H9 (cell line): Measurements from ENCODE around the gene HERC4. TPM values are rescaled to one million over a fixed set of nuclear protein-coding genes. Genes with fewer than 3 reads are reported as not detected.

Experiments
- DNase-seq: peaks from one replicate; pipeline ENCODE4 v3.0.0-alpha.2; 2017
- H2AFZ ChIP-seq: one replicate; pipeline ENCODE4 v1.6.1; 2013; ENCODE audit warnings: mild to moderate bottlenecking, low read length, control low read depth, moderate library complexity
- H2AK5ac ChIP-seq: 2 replicates; pipeline ENCODE4 v1.6.1; 2013; ENCODE audit warnings: low read length, control low read depth, mixed read lengths; ENCODE audit not compliant: insufficient read length
- H2BK120ac ChIP-seq: one replicate; pipeline ENCODE4 v1.6.1; 2013; ENCODE audit warnings: low read depth, mild to moderate bottlenecking, low read length, control low read depth, inconsistent platforms; ENCODE audit not compliant: poor library complexity, severe bottlenecking
- H2BK12ac ChIP-seq: 2 replicates; pipeline ENCODE4 v1.6.1; 2013; ENCODE audit warnings: low read length, control low read depth, mixed read lengths, low read depth; ENCODE audit not compliant: insufficient read length
- H2BK15ac ChIP-seq: 2 replicates; pipeline ENCODE4 v1.6.1; 2013; ENCODE audit warnings: low read depth, low read length, control low read depth
- H2BK20ac ChIP-seq: one replicate; pipeline ENCODE4 v1.6.1; 2013; ENCODE audit warnings: low read depth, mild to moderate bottlenecking, low read length, control low read depth, inconsistent platforms; ENCODE audit not compliant: poor library complexity, severe bottlenecking
- H2BK5ac ChIP-seq: 2 replicates; pipeline ENCODE4 v1.6.1; 2013; ENCODE audit warnings: low read length, control low read depth, mixed read lengths; ENCODE audit not compliant: insufficient read length
- H3K14ac ChIP-seq: 2 replicates; pipeline ENCODE4 v1.6.1; 2013; ENCODE audit warnings: low read length, control low read depth; ENCODE audit not compliant: insufficient read depth
- H3K18ac ChIP-seq: 2 replicates; pipeline ENCODE4 v1.6.1; 2013; ENCODE audit warnings: low read depth, mild to moderate bottlenecking, mixed read lengths, low read length, control low read depth; ENCODE audit not compliant: insufficient read length
- H3K23ac ChIP-seq: 2 replicates; pipeline ENCODE4 v1.6.1; 2013; ENCODE audit warnings: low read length, control low read depth, mixed read lengths, low read depth; ENCODE audit not compliant: insufficient read length
- H3K23me2 ChIP-seq: 2 replicates; pipeline ENCODE4 v1.6.1; 2013; ENCODE audit warnings: low read depth, mild to moderate bottlenecking, mixed read lengths, low read length, control low read depth; ENCODE audit not compliant: insufficient read length, poor library complexity, severe bottlenecking
- H3K27ac ChIP-seq: 2 replicates; pipeline ENCODE4 v1.5.1; 2013; ENCODE audit warnings: low read length, control low read depth, mixed read lengths, low read depth; ENCODE audit not compliant: insufficient read length
- H3K27me3 ChIP-seq: 2 replicates; pipeline ENCODE4 v1.6.1; 2013; ENCODE audit warnings: low read length, control low read depth, inconsistent platforms; ENCODE audit not compliant: insufficient read depth
- H3K4ac ChIP-seq: 2 replicates; pipeline ENCODE4 v1.6.1; 2013; ENCODE audit warnings: low read depth, mild to moderate bottlenecking, control low read depth, inconsistent platforms, low read length, moderate library complexity
- H3K4me1 ChIP-seq: 2 replicates; pipeline ENCODE4 v1.6.1; 2013; ENCODE audit warnings: low read length, control low read depth, inconsistent platforms; ENCODE audit not compliant: insufficient read depth
- H3K4me2 ChIP-seq: 2 replicates; pipeline ENCODE4 v1.6.1; 2013; ENCODE audit warnings: low read length, control low read depth, mixed read lengths; ENCODE audit not compliant: insufficient read length, insufficient read depth
- H3K56ac ChIP-seq: 2 replicates; pipeline ENCODE4 v1.6.1; 2013; ENCODE audit warnings: low read depth, mild to moderate bottlenecking, mixed read lengths, low read length, control low read depth; ENCODE audit not compliant: insufficient read length
- H3K79me1 ChIP-seq: 2 replicates; pipeline ENCODE4 v1.6.1; 2013; ENCODE audit warnings: low read depth, mild to moderate bottlenecking, moderate library complexity, low read length, control low read depth, inconsistent platforms; ENCODE audit not compliant: insufficient read depth, poor library complexity, severe bottlenecking
- H3K79me2 ChIP-seq: 2 replicates; pipeline ENCODE4 v1.6.1; 2013; ENCODE audit warnings: low read length, control low read depth, inconsistent platforms; ENCODE audit not compliant: insufficient read depth
- H3K9ac ChIP-seq: 2 replicates; pipeline ENCODE4 v1.6.1; 2013; ENCODE audit warnings: low read length, control low read depth, mixed read lengths; ENCODE audit not compliant: insufficient read length; ENCODE audit errors: extremely low read depth
- H3K9me3 ChIP-seq: one replicate; pipeline ENCODE4 v1.6.1; 2013; ENCODE audit warnings: low read depth, low read length, inconsistent platforms; ENCODE audit not compliant: control insufficient read depth
- H3T11ph ChIP-seq: one replicate; pipeline ENCODE4 v1.6.1; 2013; ENCODE audit warnings: mild to moderate bottlenecking, low read length, control low read depth, inconsistent platforms
- H4K20me1 ChIP-seq: one replicate; pipeline ENCODE4 v1.6.1; 2013; ENCODE audit not compliant: control insufficient read depth, insufficient read length, insufficient read depth
- H4K5ac ChIP-seq: 2 replicates; pipeline ENCODE4 v1.6.1; 2013; ENCODE audit warnings: low read depth, mild to moderate bottlenecking, mixed read lengths, low read length, control low read depth; ENCODE audit not compliant: insufficient read length
- H4K8ac ChIP-seq: replicated peaks from 2 replicates; pipeline ENCODE4 v1.6.1; 2013; ENCODE audit warnings: low read length, control low read depth, mixed read lengths, low read depth; ENCODE audit not compliant: insufficient read length
- H4K91ac ChIP-seq: 2 replicates; pipeline ENCODE4 v1.6.1; 2013; ENCODE audit warnings: low read depth, mild to moderate bottlenecking, moderate library complexity, mixed read lengths, low read length, control low read depth; ENCODE audit not compliant: insufficient read length
- H3K27ac Mint-ChIP-seq, 3 experiments: 2 replicates in 2 of 3; 3 replicates in 1 of 3; pipeline ENCODE4 v1.8.0; 2020 to 2021; ENCODE audit warnings: mixed read lengths in 3 of 3, mild to moderate bottlenecking in 1 of 3, moderate library complexity in 1 of 3
- H3K27me3 Mint-ChIP-seq: 2 replicates; pipeline ENCODE4 v1.8.0; 2021; ENCODE audit warnings: low read depth, mild to moderate bottlenecking, moderate library complexity, mixed read lengths
- H3K36me3 Mint-ChIP-seq, 3 experiments: 2 replicates in 2 of 3; 3 replicates in 1 of 3; pipeline ENCODE4 v1.8.0; 2020 to 2021; ENCODE audit warnings: low read depth in 3 of 3, mixed read lengths in 3 of 3; ENCODE audit not compliant: insufficient read depth in 1 of 3
- H3K4me1 Mint-ChIP-seq, 2 experiments: 2 replicates each; pipeline ENCODE4 v1.8.0; 2020; ENCODE audit warnings: mixed read lengths in 2 of 2
- H3K4me3 Mint-ChIP-seq, 2 experiments: 2 replicates in 1 of 2; 3 replicates in 1 of 2; pipeline ENCODE4 v1.8.0; 2020 to 2021; ENCODE audit warnings: mild to moderate bottlenecking in 2 of 2, mixed read lengths in 2 of 2, moderate library complexity in 1 of 2
- H3K9me3 Mint-ChIP-seq, 2 experiments: 2 replicates in 1 of 2; 3 replicates in 1 of 2; pipeline ENCODE4 v1.8.0; 2020; ENCODE audit warnings: mild to moderate bottlenecking in 2 of 2, mixed read lengths in 2 of 2, moderate library complexity in 1 of 2
- WGBS: extraction: QIAGEN DNeasy Blood & Tissue Kit; methylation state at CpG from one replicate; pipeline ENCODE4 v1.1.7; 2013; ENCODE audit warnings: missing lambda C conversion rate, low lambda C conversion rate, mixed read lengths; ENCODE audit not compliant: insufficient read length; ENCODE audit errors: extremely low coverage; 5-methylcytosine and 5-hydroxymethylcytosine counted together
- total RNA-seq: library from RNA; stranded (reverse); gene quantifications from 2 replicates; pipeline ENCODE4 v1.2.1, GENCODE V29; 2021
- TF ChIP-seq, protein P1 (sequence below): fragments of 200-600 bp; sonication (generic); conservative IDR thresholded peaks from 3 replicates; pipeline ENCODE4 v1.8.0; 2021; ENCODE audit warnings: antibody characterized with exemption, mild to moderate bottlenecking

Gene HERC4
- total RNA-seq, 1 experiment from 2014 or later = 24.5 TPM

DNA sequence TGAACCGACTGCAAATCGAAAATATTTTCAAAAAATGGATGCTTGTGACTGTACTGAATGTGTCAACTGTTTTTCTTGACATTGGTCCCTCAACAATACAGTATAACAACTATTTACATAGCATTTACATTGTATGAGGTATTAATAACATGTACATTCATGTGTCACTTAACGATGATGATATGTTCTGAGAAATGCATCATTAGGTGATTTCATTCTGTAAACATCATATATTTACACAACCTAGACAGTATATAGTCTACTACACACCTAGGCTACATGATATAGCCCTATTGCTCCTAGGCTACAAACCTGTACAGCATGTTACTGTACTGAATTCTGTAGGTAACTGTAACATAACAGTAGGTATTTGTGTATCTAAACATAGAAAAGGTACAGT is 150.9 kb downstream of the HERC4 start:
- H3K23ac ChIP-seq = no peak overlapping the region
- H3T11ph ChIP-seq = no peak overlapping the region
- H4K8ac ChIP-seq = no peak overlapping the region
- H3K27me3 Mint-ChIP-seq = no peaks in the 10 kb centered on the region
- no peak overlapping the region for H3K27ac Mint-ChIP-seq
- H2BK20ac ChIP-seq = no peak overlapping the region
- no peaks in the 10 kb centered on the region for H3K27me3 ChIP-seq
- H3K9me3 Mint-ChIP-seq = no peaks in the 10 kb centered on the region
- no CpG with 5 or more reads among the region's 3 CpGs for WGBS
- H2BK15ac ChIP-seq = no peak overlapping the region
- no peak overlapping the region for H3K14ac ChIP-seq
- no peak overlapping the region for H3K4me3 Mint-ChIP-seq
- H4K91ac ChIP-seq = no peak overlapping the region
- H3K18ac ChIP-seq = no peak overlapping the region
- no peaks in the 10 kb centered on the region for H3K79me2 ChIP-seq
- no peak overlapping the region for H3K4ac ChIP-seq
- DNase-seq = no peak
- H2BK12ac ChIP-seq = no peak overlapping the region
- H3K9ac ChIP-seq = no peak overlapping the region
- no peak overlapping the region for H2BK120ac ChIP-seq
- H2AK5ac ChIP-seq = no peak overlapping the region
- TF ChIP-seq, protein P1, sequence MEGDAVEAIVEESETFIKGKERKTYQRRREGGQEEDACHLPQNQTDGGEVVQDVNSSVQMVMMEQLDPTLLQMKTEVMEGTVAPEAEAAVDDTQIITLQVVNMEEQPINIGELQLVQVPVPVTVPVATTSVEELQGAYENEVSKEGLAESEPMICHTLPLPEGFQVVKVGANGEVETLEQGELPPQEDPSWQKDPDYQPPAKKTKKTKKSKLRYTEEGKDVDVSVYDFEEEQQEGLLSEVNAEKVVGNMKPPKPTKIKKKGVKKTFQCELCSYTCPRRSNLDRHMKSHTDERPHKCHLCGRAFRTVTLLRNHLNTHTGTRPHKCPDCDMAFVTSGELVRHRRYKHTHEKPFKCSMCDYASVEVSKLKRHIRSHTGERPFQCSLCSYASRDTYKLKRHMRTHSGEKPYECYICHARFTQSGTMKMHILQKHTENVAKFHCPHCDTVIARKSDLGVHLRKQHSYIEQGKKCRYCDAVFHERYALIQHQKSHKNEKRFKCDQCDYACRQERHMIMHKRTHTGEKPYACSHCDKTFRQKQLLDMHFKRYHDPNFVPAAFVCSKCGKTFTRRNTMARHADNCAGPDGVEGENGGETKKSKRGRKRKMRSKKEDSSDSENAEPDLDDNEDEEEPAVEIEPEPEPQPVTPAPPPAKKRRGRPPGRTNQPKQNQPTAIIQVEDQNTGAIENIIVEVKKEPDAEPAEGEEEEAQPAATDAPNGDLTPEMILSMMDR = no peak
- no peaks in the 10 kb centered on the region for H3K79me1 ChIP-seq
- no peak overlapping the region for H3K56ac ChIP-seq
- H3K23me2 ChIP-seq = no peaks in the 10 kb centered on the region
- no peak overlapping the region for H3K27ac ChIP-seq
- H2BK5ac ChIP-seq = no peak overlapping the region
- H4K20me1 ChIP-seq = no peaks in the 10 kb centered on the region
- H4K5ac ChIP-seq = no peak overlapping the region
- no peak overlapping the region for H2AFZ ChIP-seq
- no peaks in the 10 kb centered on the region for H3K9me3 ChIP-seq
- no peak overlapping the region for H3K4me2 ChIP-seq
- H3K36me3 Mint-ChIP-seq = peaks cover 0 to 9% (median 4%) of the 10 kb centered on the region in 3 experiments; a peak in 4 of 7 replicates
- H3K4me1 Mint-ChIP-seq = no peaks in the 10 kb centered on the region; a peak in 1 of 4 replicates
- H3K4me1 ChIP-seq = no peaks in the 10 kb centered on the region
